ENCODE measurements around the gene FIGN.

FIGN gene

DNA sequence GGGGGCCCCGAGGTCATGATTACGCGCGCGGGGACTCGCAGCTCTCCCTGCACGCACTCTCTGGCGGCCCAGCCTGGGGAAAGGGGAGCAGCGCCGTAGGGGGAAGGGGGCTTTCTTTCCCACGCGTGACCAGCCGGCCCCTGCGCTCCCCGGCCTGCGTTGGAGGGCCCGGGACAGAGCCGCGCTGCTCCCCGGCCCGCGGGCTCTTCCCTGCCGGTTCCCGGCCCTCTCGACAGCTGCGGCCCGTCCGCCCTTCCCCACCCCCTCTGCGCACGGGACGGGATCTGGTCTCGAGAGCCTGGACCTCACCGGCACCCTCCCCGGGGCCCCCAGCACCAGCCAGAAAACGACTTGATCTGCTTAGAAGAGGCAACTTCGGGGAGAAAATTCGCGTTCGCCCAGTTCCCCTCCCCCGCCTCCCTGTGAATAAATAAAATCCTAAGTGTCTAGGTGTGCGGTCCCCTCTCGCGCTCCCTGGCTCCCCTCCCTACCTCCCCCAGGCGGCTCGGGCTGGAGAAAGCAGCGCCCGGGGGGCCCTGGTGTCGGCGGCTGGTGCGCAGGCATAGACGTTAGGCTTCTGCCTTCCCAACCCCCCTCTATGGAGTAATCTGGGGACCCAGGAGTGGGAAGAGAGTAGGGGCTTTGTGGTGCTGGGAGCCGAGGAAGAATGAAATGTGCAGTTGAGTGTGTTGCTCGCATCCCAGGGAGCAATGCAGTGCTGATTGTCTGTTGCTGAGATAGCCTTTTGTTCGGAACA, 803 bp upstream of the FIGN start:
- H3K27ac ChIP-seq, result peak overlapping the region; percentile 79
- TF ChIP-seq, protein P1, sequence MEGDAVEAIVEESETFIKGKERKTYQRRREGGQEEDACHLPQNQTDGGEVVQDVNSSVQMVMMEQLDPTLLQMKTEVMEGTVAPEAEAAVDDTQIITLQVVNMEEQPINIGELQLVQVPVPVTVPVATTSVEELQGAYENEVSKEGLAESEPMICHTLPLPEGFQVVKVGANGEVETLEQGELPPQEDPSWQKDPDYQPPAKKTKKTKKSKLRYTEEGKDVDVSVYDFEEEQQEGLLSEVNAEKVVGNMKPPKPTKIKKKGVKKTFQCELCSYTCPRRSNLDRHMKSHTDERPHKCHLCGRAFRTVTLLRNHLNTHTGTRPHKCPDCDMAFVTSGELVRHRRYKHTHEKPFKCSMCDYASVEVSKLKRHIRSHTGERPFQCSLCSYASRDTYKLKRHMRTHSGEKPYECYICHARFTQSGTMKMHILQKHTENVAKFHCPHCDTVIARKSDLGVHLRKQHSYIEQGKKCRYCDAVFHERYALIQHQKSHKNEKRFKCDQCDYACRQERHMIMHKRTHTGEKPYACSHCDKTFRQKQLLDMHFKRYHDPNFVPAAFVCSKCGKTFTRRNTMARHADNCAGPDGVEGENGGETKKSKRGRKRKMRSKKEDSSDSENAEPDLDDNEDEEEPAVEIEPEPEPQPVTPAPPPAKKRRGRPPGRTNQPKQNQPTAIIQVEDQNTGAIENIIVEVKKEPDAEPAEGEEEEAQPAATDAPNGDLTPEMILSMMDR (IDR thresholded peaks at IDR 0.05), result no peak
- no peak for TF ChIP-seq ZFX (IDR thresholded peaks at IDR 0.05; ENCODE audit: borderline replicate concordance)

DNA sequence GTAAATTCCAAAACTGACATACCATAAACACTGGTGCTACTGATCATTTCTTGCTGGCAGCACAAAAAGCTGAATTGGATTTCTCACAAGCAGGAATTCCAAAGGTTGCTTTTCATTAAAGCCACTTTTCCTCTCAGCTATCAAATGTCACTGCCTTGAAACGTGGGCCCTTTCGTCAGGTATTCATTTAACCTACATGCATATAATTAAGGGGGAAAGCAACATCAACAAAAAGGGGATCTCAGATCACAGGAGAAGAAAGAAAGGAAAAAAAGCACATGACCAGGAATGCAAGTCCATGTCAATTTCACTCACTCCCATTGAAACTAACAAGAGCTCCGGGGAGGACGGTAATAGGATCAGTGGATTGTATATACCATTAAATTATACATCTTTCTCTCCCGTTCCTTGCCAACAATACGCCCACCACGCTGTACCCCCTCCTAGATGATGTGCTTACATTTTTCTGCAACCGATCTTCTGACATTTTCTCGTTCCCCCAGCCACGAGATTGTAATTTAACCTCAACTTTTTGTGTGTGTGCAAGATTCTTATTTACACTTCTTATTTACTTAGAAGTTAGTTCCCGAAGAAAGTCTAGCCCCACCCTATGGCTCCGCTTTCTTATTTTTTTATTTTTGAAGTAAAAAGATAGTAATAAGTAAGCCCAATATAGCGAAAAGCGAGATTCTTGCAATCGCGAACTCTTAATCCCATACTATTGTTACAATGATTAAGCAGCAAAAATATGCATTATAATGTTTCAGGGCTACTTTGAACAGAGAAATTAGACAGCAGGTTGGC, 725 bp downstream of the FIGN start:
- peak overlapping the region; percentile 79 for H3K27ac ChIP-seq
- no peak for TF ChIP-seq ZFX (IDR thresholded peaks at IDR 0.05; ENCODE audit: borderline replicate concordance)
- TF ChIP-seq, protein P1 (IDR thresholded peaks at IDR 0.05), result no peak

DNA sequence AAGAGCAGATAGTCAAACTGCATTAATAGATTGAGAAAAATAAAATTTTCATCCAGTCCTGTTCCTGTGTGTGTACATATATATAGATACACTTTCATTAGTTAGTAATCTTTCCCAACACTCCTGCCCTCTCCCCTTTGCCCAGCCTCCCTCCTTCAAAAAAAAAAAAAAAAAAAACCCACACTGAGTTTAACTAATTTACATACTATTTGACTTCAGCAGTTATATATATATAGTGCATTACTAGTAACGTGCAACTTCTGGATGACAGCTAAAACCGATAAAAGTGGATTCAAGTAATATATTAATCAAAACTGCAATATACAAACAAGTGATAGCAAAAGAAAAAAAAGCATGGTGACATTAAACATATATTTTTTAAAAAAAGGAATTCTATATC, 1.4 kb downstream of the FIGN start:
- H3K27ac ChIP-seq, result no peak overlapping the region; the same call in 1 of the 2 replicates
- no peak for TF ChIP-seq ZFX (IDR thresholded peaks at IDR 0.05; ENCODE audit: borderline replicate concordance)
- TF ChIP-seq, protein P1 (IDR thresholded peaks at IDR 0.05), result no peak

DNA sequence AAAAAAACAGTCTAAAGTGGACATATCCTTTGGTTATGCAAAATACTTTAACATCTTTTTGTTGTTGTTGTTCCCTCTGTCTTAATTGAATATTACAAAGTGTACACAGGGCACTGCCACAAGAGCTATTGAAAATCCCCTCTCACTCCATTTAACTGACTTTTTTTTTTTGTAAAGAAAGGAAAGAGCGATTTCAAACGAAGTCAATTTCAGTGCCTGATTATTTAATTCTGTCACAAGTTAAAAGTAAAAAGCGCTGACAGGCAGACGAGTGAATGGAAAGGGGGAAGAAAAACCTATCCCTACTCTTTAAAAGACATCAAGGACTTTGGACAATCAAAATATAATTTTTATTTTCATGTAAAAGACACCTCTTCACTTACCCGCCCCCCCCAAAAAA, 1.9 kb downstream of the FIGN start:
- no peak overlapping the region for H3K27ac ChIP-seq
- TF ChIP-seq, protein P1 (IDR thresholded peaks at IDR 0.05), result no peak
- no peak for TF ChIP-seq ZFX (IDR thresholded peaks at IDR 0.05; ENCODE audit: borderline replicate concordance)

DNA sequence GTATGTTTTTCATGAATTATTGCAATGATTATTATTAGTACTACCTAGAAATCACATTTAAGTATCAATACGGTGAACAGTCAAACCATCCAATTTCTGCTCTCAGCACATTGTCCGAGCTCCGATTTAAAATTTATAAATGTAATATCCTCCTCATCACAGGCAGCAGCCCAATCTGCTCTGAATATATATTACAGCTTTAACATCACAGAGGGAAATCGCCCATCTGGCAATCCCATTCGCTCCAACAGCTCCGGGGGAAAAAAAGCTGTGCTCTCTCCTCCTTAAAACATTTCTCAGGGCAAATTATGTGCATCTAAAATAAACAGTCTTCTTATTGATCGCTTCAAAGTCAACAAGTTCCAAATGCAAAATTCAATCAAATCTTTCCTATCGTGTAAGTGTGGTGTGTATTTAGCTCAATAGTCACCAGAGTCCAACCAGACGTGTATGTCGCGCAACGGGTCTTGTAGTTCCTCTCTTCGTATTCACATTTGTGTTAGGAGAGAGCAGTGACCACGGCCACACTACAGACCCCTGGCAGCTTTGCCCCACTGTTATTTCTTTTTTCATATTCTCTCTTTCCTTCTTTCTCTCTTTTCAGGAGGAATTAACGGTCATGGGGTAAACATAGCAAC, 2.4 kb downstream of the FIGN start:
- no peak overlapping the region for H3K27ac ChIP-seq
- TF ChIP-seq ZFX (IDR thresholded peaks at IDR 0.05; ENCODE audit: borderline replicate concordance), result no peak
- TF ChIP-seq, protein P1 (IDR thresholded peaks at IDR 0.05), result no peak

DNA sequence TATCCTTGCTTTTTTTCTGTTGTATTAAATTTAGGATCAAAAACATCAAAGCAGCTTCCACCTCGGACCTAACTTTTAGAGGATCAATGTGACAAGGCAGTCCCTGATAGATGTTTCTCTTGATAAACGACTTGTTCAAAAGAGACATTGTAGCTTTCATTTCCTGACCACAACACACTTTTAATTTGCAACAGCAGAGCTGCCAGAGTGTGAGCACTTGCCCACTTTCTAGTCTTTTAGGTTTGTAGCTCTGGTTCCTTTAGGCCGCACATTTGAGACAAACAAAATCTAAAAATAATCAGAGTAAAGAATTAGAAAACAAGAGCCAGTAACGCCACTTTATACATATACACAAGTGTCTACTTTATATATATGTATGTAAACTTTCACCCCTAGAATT, 3.1 kb downstream of the FIGN start:
- no peak overlapping the region for H3K27ac ChIP-seq
- TF ChIP-seq, protein P1 (IDR thresholded peaks at IDR 0.05), result no peak
- no peak for TF ChIP-seq ZFX (IDR thresholded peaks at IDR 0.05; ENCODE audit: borderline replicate concordance)
